RKO (cell line): ENCODE data around the gene GSTA4.
"Not testable (repeated sequence)": the region's sequence is repeated elsewhere in the genome, so short reads cannot be mapped to it uniquely, and the experiment has no call there.

ENCODE experiments used
- DNase-seq: peaks from one replicate; pipeline ENCODE4 v3.0.0-alpha.2; 2016; ENCODE audit warnings: low spot score

GSTA4 gene

GRCh38 chr6:53014063-53014462 is 19.0 kb upstream of the GSTA4 start:
- no peak for DNase-seq

- no peak for DNase-seq
Observed at GRCh38 chr6:53011979-53012378, 16.9 kb upstream of the GSTA4 start.

DNA sequence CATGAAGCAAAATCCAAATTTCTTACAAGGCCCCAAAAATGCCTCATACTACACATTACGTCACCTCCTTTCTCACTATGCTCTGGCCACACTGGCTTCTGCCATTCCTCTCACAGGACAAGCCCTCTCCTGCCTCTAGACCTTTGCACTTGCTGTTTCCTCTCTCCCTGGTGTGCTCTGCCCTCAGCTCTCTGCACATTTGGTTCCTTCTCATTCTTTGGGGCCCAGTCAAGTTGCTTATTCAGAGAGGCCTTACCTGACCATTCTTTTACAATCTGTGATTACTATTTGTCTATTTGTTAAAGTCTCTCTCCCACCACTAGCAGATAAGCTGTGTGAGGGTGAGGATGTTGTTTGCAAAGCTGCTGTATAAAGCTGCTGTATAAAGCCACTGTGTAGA is 15.4 kb upstream of the GSTA4 start:
- DNase-seq, result no peak

- DNase-seq, result no peak
Observed at GRCh38 chr6:53009511-53009910, 14.4 kb upstream of the GSTA4 start.

GRCh38 chr6:53009056-53009455 is 14.0 kb upstream of the GSTA4 start:
- DNase-seq, result no peak

GRCh38 chr6:53008192-53008687 is 13.2 kb upstream of the GSTA4 start:
- not testable (repeated sequence) for DNase-seq

DNA sequence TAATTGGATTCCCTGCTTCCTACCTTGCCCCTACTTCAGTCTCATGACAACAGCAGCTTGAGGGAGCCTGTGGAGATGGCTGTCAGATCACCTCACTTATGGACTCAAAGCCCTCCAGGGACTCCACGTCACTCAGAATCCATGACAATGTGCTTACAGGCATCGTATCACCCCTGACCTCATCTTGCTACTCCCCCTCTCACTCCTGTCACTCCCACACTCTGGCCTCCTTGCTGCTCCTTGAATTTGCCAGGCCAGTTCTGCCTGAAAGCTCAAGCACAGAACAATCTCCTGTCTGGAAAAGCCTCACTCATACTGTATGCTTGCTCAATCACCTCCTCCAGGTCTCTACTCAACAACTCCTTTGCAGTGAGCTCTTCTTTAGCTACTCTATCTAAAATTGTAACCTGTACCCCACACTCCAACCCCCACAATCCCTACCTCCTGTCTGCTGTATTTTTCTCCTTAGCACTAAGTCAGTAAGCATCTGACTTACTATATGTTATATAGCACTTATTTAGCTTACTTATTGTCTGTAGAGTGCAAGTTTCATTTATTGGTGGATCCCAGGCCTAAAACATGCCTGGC is 10.7 kb upstream of the GSTA4 start:
- no peak for DNase-seq

DNA sequence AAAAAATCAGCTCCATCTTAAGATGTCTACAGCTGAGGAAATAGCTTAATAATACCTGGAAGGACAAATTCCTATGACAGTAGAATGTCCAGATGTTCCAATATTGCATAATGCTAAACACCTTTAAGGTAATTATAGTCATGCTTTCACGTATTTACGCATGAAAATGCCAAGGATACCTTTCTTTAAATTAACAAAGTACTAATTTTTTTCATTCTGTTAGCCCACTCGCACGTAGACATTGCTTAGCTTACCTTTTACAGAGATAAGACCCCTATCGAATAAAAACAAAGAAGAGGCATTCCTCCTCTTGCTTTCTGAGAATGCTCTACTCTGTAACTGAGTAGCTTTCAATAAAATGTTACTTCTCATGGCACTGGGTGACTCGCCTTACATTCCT is 4.4 kb upstream of the GSTA4 start:
- DNase-seq, result no peak

- no peak for DNase-seq
Observed at GRCh38 chr6:52998603-52999002, 3.5 kb upstream of the GSTA4 start.

DNA sequence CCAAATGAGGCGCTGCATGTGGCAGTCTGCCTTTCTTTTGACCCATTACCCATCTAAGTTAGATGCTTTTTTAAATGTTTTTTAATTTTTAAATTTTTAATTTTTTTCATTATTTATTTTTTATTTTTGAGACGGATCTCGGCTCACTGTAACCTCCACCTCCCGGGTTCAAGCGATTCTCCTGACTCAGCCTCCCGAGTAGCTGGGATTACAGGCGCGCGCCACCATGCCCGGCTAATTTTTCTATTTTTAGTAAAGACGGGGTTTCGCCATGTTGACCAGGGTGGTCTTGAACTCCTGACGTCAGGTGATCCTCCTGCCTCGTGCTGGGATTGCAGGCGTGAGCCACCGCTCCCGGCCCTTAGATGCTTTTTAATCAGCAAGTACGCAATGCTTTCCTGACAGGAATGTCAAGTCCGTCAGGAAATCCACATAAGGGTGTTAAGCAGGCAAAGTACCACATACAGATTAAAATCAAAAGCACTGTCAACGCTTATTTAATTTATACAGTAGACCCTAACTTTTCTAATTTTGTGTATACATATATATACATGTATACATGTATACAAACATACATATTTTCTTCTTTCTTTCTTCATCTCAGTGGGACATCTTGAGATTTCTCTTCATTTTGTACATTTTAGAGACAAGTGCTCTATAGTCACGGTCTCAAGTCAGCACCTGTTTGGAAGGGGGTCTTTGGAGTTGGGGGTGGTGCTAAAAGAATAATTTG is 995 bp upstream of the GSTA4 start:
- DNase-seq, result peak; percentile 87

GRCh38 chr6:52994839-52995088 is 320 bp downstream of the GSTA4 start:
- no peak for DNase-seq

- DNase-seq, result peak; percentile 61
Observed at GRCh38 chr6:52994031-52994838, 849 bp downstream of the GSTA4 start.

- DNase-seq, result peak; percentile 61
Observed at GRCh38 chr6:52992980-52993920, 1.8 kb downstream of the GSTA4 start.

DNA sequence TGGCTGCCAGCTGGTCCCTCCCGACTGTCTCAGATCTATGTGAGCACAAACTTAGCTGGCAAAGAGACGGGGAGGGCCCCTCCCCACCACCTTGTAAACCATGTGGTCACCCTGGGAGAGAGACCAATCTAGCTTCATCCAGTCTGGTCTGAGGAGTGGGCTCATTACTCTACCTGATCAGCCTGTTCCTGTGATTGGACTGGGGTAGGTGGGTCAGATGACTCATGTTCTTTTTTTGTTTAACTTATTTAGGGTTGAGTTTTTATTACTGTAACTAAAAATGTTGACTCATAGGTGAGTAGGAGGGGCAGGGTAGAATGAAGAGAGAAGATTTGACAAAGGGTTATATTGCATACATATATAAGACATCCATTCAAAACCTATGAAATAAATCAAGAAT is 4.7 kb downstream of the GSTA4 start:
- peak; percentile 17 for DNase-seq

DNA sequence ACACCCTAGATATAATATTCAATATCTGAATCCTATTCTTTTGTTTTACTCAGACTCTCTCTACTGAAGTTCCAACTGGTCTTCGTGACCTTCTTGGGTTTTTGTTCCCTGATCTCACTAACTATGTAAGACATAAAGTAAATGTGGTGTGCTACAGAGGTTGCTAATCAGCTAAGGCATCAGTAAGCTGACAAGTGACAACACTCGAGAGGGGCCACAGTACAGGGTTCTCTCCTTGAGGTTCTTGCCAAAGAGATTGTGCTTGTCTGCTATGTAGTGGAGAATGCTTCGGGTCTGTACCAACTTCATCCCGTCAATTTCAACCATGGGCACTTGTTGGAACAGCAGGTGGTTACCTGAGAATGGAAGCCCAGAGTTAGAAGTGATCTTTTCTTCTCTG is 9.9 kb downstream of the GSTA4 start:
- DNase-seq, result no peak

- no peak for DNase-seq
Observed at GRCh38 chr6:52984247-52984646, 10.8 kb downstream of the GSTA4 start.

DNA sequence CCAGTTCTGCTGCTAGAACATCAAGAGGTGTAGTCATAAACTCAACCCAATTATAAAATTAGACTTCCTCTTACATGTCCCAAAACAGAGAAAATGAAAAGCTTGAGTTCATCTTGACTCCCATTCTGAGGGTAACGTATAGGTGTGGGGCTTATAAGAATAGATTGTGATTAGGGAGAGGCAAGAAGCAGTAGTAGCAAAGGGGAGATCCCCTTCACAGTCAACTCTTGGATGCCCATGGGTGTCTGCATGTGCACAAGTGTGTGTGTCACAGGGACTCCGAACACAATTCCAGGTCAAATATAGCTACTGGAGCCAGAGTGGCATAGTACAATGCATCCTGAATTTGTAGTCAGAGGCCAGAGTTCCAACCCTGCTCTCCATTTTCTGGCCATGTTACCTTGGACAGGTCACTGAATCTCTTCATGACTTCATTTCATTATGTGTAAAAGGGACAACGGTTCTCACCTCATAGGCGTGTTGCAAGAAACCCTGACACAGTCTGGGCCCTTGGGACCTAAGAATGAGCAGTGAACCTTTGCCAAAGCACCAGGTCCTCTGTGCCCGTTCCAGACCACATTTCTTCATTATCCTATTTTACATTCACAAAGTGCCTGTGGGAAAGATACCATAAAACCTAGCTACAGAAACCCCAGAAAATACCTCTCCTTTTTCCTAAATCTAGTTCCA is 11.8 kb downstream of the GSTA4 start:
- no peak for DNase-seq

DNA sequence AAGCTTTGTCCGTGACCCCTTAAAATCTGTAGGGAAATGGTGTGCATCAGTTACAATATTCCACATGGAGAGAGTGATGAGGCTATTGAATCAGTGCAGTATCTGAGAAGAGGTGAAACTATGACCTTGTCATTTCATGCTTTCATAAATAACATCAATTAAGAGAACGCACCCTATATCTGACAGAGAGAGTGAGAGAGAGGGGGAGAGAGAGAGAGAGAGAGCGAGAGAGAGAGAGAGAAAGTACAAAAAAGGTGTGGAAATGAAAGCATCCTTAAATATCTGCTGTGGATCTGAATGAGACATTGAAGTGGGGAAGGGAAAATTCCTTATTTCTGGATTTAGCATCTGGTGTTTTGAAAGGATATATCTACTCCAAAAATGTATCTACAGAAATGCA is 12.4 kb downstream of the GSTA4 start:
- DNase-seq, result no peak

DNA sequence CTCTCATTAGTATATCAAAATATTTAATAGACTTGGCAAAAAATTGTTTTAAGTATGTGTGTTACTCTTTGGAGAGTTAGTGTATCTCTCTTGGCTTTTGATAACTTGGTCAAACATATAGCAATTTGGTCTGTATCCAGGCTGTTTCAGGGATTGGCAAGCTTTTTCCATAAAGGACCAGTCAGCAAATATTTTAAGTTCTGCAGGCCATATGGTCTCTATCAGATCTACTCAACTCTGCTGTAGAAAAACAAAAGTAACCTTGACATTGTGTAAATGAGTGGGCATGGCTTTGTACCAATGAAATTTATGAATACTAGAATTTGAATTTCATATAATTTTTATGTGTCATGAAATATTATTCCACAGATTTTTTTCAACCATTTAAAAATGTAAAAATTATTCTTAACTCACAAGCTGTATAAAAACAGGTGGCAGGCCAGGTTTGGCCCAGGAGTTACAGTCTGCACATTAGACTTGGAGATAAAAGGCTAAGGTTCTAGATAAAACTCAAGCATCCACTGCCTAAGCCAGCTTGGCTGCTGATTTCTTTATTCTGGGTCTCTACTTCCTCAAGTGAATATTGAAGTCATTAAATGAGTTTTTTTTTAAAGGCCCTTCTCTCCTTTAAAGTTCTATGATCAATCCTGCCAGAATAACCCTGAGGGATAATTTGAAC is 13.7 kb downstream of the GSTA4 start:
- no peak for DNase-seq

- no peak for DNase-seq
Observed at GRCh38 chr6:52976591-52977035, 18.5 kb downstream of the GSTA4 start.

DNA sequence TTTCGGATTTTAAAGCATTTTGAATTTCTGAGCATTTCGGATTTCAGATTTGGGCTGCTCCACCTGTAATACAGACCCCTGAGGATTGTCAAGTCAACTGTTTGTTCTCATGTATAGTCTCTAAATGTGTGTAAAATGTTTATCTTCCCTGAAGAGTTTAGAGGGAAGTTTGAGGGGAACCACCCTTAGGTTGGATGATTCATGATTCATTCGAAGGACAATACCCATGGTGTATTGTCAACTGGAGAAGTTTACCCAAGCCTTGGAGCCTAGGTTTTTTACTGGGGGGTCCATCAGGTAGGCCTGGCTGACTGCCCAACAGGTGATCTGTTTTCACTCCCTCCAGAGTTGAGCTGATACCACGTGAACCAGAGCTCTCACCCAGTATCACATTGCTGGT is 18.9 kb downstream of the GSTA4 start:
- DNase-seq, result no peak
